Measurements from ENCODE around the gene PSRC1.

DNA sequence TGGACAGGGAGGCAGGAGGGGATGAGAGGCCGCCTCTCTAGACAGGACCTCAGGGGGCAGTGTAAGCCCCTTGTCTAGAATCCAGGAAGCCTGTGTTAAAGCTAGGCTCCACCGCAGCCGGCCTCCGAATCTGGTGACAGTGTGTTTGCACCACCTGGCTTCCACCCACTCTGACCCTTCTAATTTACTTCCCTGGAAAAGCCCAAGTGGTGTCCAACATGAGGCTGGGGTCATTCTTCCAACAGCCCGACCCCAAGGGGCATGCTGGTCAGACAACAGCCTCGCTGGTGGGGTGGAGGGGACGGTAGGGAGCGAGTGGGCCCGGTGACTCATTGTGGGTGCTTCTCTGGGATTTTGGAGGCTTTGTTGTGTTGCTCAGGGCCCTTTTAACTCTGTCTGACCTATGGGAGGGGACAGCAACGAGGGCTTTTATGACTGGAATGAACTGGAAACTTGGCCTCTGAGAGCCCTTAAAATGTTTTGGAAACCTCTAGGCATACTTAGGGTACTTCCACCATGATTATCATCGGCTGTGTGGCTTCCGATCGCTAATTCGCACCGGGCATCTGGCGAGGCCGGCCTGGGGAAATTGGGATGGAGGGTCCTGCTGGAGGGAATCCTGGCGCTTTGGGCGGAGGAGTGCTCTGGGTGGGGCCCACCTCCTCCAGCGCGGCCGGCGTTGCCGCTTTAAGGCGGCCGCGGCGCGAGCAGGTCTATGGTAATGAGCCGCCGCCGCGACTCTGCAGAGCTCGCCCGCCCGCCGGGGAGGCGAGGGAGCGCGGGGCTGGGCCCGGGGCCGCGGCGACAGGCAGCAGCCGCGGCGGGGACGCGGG, 33.9 kb downstream of the PSRC1 start, which contains the start of gene CELSR2:
- TF ChIP-seq, protein P1, sequence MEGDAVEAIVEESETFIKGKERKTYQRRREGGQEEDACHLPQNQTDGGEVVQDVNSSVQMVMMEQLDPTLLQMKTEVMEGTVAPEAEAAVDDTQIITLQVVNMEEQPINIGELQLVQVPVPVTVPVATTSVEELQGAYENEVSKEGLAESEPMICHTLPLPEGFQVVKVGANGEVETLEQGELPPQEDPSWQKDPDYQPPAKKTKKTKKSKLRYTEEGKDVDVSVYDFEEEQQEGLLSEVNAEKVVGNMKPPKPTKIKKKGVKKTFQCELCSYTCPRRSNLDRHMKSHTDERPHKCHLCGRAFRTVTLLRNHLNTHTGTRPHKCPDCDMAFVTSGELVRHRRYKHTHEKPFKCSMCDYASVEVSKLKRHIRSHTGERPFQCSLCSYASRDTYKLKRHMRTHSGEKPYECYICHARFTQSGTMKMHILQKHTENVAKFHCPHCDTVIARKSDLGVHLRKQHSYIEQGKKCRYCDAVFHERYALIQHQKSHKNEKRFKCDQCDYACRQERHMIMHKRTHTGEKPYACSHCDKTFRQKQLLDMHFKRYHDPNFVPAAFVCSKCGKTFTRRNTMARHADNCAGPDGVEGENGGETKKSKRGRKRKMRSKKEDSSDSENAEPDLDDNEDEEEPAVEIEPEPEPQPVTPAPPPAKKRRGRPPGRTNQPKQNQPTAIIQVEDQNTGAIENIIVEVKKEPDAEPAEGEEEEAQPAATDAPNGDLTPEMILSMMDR (conservative IDR thresholded peaks at IDR 0.05; ENCODE audit: low read length): peak; percentile 39
- TF ChIP-seq EZH2phosphoT487 (IDR thresholded peaks at IDR 0.05; ENCODE audit: borderline replicate concordance): no peak
